Measurements from ENCODE around the gene ASXL2.

ASXL2 gene

DNA sequence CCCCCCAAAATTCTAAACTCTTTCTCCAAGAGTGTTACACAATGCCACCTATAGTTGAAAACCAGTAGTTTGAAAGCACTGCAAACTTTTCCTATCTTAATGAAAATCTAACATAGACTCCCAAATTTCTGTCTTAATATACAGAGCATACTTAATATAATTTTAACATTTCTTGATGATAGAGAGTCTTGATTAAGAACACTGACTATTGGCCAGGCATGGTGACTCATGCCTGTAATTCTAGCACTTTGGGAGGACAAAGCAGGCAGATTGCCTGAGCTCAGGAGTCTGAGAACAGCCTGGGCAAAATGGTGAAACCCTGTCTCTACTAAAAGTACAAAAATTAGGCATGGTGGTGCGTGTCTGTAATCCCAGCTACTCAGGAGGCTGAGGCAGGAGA is 34.2 kb downstream of the ASXL2 start:
- TF ChIP-seq, protein P1, sequence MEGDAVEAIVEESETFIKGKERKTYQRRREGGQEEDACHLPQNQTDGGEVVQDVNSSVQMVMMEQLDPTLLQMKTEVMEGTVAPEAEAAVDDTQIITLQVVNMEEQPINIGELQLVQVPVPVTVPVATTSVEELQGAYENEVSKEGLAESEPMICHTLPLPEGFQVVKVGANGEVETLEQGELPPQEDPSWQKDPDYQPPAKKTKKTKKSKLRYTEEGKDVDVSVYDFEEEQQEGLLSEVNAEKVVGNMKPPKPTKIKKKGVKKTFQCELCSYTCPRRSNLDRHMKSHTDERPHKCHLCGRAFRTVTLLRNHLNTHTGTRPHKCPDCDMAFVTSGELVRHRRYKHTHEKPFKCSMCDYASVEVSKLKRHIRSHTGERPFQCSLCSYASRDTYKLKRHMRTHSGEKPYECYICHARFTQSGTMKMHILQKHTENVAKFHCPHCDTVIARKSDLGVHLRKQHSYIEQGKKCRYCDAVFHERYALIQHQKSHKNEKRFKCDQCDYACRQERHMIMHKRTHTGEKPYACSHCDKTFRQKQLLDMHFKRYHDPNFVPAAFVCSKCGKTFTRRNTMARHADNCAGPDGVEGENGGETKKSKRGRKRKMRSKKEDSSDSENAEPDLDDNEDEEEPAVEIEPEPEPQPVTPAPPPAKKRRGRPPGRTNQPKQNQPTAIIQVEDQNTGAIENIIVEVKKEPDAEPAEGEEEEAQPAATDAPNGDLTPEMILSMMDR (IDR thresholded peaks at IDR 0.05; ENCODE audit: control insufficient read depth, insufficient read depth, low read depth, low read length, missing control alignments): no peak
- no peak for DNase-seq (ENCODE audit: low read depth)

DNA sequence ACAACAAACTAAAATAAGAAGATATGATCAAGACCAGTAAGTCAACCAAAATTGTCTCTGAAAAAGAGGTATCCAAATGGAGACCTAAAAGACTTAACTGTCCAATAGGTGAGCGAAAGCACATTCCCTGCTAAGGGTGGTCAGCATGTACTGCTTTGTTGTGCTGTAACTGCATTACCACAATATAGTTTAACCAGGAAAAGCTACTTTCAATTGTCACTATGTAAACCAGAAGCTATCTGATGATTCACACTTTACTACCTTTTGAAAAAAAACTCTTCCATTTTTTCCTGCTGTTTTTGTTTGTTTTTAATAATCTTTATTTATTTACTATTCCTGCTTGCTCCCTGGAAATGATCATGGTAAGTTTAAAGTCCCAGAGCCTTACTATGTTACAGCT is 36.1 kb downstream of the ASXL2 start:
- no peak overlapping the region for H3K4me3 ChIP-seq (ENCODE audit: control insufficient read depth, low read depth, low read length)
- TF ChIP-seq, protein P1 (IDR thresholded peaks at IDR 0.05; ENCODE audit: control insufficient read depth, insufficient read depth, low read depth, low read length, missing control alignments): no peak
- no peak for DNase-seq (ENCODE audit: low read depth)

More for the DNA sequence above, 34.2 kb downstream of the ASXL2 start:
- H3K4me3 ChIP-seq (ENCODE audit: control insufficient read depth, low read depth, low read length): no peak overlapping the region

DNA sequence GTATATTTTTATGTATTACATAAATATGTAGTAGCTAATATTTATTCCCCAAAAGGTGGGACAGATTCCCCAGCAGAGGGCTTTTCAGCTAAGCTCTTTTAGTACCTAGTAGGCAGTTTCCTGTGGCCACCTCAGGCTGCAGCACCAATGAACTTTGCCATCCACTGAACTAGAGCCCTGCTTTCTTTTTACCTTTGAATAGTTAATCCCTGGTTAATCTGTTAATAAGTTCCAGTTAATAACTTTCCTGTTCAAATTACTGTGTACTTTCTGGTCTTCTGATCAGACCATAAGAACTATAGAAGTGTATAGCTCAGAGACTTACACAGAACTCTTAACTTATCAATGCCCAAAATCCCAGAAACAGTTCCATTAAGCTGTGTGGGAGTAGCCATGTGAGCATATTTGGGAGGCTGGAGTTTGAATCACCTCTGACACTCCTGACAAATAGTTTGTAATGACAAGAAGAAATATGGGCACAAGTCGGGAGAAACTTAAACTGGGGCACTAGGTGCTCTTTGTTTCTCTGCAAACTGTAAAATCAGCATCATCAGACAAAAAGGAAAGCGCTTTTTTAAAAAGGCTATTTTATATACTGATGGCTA is 40.0 kb downstream of the ASXL2 start:
- TF ChIP-seq, protein P1 (IDR thresholded peaks at IDR 0.05; ENCODE audit: control insufficient read depth, insufficient read depth, low read depth, low read length, missing control alignments): no peak
- DNase-seq (ENCODE audit: low read depth): no peak
- H3K4me3 ChIP-seq (ENCODE audit: control insufficient read depth, low read depth, low read length): no peak overlapping the region

DNA sequence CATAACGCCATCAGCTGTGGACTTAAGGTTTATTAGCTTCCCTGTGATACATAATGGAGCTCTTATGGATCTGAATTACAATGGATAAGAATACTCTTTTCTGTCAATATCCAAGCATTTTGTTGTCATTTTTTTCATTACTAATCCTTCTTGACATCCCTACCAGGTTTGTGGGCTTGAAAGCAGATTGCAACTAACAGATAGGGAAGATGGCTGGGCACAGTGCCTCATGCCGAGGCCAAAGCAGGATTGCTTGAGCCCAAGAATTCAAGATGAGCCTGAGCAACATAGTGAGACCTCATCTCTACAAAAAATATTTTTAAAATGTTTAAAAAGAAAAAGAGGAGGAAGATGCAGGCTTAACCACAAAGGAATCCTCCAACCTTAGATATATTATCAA is 42.4 kb downstream of the ASXL2 start:
- no peak for DNase-seq (ENCODE audit: low read depth)
- TF ChIP-seq, protein P1 (IDR thresholded peaks at IDR 0.05; ENCODE audit: control insufficient read depth, insufficient read depth, low read depth, low read length, missing control alignments): no peak
- no peak overlapping the region for H3K4me3 ChIP-seq (ENCODE audit: control insufficient read depth, low read depth, low read length)

DNA sequence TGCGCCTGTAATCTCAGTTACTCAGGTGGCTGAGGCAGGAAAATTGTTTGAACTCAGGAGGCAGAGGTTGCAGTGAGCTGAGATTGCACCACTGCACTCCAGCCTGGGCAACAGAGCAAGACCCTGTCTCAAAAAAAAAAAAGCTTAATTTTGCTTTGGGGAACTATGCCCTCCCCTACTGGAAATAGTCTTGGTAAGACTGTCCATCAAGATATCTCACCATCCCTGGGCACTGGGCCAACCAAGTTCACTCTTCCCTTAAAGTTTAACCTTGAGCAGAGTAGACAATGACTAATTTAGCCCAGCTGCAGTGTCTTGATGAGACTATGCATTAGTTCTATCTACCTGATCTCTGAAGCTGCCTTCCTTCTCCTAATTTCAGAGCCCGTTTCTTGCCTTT is 44.7 kb downstream of the ASXL2 start:
- TF ChIP-seq, protein P1 (IDR thresholded peaks at IDR 0.05; ENCODE audit: control insufficient read depth, insufficient read depth, low read depth, low read length, missing control alignments): no peak
- H3K4me3 ChIP-seq (ENCODE audit: control insufficient read depth, low read depth, low read length): no peak overlapping the region
- no peak for DNase-seq (ENCODE audit: low read depth)

DNA sequence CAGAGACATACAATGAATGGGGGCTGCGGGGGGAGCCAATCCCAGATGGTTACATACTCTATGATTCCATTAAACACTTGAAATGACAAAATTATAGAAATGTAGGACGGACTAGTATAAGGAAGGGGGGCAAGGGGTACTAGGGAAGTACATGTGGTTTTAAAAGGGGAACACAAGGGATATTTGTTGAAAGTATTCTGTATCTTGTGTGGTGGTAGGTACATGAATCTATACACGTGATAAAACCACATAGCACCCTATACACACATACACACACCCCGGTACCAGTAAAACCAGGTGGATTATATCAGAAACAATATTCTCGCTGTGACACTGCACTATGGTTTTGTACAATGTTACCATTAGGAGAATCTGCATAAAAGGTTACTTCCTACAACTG is 45.4 kb downstream of the ASXL2 start:
- TF ChIP-seq, protein P1 (IDR thresholded peaks at IDR 0.05; ENCODE audit: control insufficient read depth, insufficient read depth, low read depth, low read length, missing control alignments): no peak
- no peak overlapping the region for H3K4me3 ChIP-seq (ENCODE audit: control insufficient read depth, low read depth, low read length)
- DNase-seq (ENCODE audit: low read depth): no peak

Data from AG09309 (cell line).